ENCODE results near the gene DDX18. TPM values are rescaled to one million over a fixed set of nuclear protein-coding genes. Genes with fewer than 3 reads are reported as not detected.
A peak's percentile ranks its signal among the peaks of the same experiment; 100 is the strongest.

DDX18 gene
- 100 to 1,000 TPM; 139 to 156 TPM for total RNA-seq

GRCh38 chr2:117814417-117815264 is at the start of gene DDX18:
Gene DDX18, plus strand, starts transcription at chr2:117814691. Its CDS starts 87 bp downstream, at chr2:117814778.
- Mint-ChIP-seq H3K9me3 (no peaks in the 10 kb centered on the region), H3K27me3 (no peaks in the 10 kb centered on the region), H3K4me3 (peak within 1 kb of the TSS; percentile 96), H3K36me3 (ENCODE audit: low read depth) (peaks cover 43% of the 10 kb centered on the region), H3K4me1 (ENCODE audit: low read depth) (peaks cover 38% of the 10 kb centered on the region), H3K27ac (peak within 1 kb of the TSS; percentile 96)
- ChIA-PET CTCF (interaction anchor here (0.7 to 3.9 kb wide), 22 partner anchors 11 to 372 kb away, joined by 3 to 45 read pairs (median 4); partner anchors contain the start of gene CCDC93), POLR2A (interaction anchor here (0.6 to 3.7 kb wide), 6 partner anchors 11 to 372 kb away, joined by 3 to 18 read pairs (median 4); partner anchors contain the start of gene CCDC93)
- peak; percentile 94 for ATAC-seq
- DNase-seq, result peak; percentile 98
- intact Hi-C loops (cut with micrococcal nuclease), result loop anchor here (5.0 kb wide), 1 partner anchor 188 kb away; no protein-coding TSS in a partner anchor
- peak; percentile 98 for TF ChIP-seq CTCF (IDR thresholded peaks at IDR 0.05)

- CTCF ChIA-PET, result no interaction called here
- intact Hi-C loops (cut with micrococcal nuclease), result no loop called here
These were observed 43.8 kb upstream of the DDX18 start for GRCh38 chr2:117770730-117771129.

GRCh38 chr2:117771969-117772630 is 42.4 kb upstream of the DDX18 start:
- H3K9me3 Mint-ChIP-seq, result no peaks in the 10 kb centered on the region
- no peaks in the 10 kb centered on the region for H3K36me3 Mint-ChIP-seq (ENCODE audit: low read depth)
- H3K4me1 Mint-ChIP-seq (ENCODE audit: low read depth), result no peaks in the 10 kb centered on the region
- peaks cover 8% of the 10 kb centered on the region for H3K27me3 Mint-ChIP-seq
- POLR2A ChIA-PET, result no interaction called here
- peak; percentile 39 for TF ChIP-seq CTCF (IDR thresholded peaks at IDR 0.05)
- H3K4me3 Mint-ChIP-seq, result no peak overlapping the region
- intact Hi-C loops (cut with micrococcal nuclease), result no loop called here
- CTCF ChIA-PET, result no interaction called here
- H3K27ac Mint-ChIP-seq, result no peak overlapping the region
- DNase-seq (no peak), ATAC-seq (no peak)

More at GRCh38 chr2:117770730-117771129, 43.8 kb upstream of the DDX18 start:
- Mint-ChIP-seq H3K27me3 (peaks cover 8% of the 10 kb centered on the region), H3K36me3 (ENCODE audit: low read depth) (no peaks in the 10 kb centered on the region), H3K9me3 (no peaks in the 10 kb centered on the region), H3K27ac (no peak overlapping the region), H3K4me1 (ENCODE audit: low read depth) (no peaks in the 10 kb centered on the region), H3K4me3 (no peak overlapping the region)
- POLR2A ChIA-PET, result no interaction called here
- no peak for ATAC-seq
- no peak for DNase-seq
- no peak for TF ChIP-seq CTCF (IDR thresholded peaks at IDR 0.05)

- H3K27ac Mint-ChIP-seq, result no peak overlapping the region
- H3K27me3 Mint-ChIP-seq, result peaks cover 10% of the 10 kb centered on the region
- CTCF ChIA-PET, result interaction anchor here (1.2 kb wide), 1 partner anchor 11 kb away, joined by 4 read pairs; no protein-coding TSS in a partner anchor
- no peaks in the 10 kb centered on the region for H3K9me3 Mint-ChIP-seq
- DNase-seq (no peak), ATAC-seq (no peak)
- no peak for TF ChIP-seq CTCF (IDR thresholded peaks at IDR 0.05)
- H3K4me3 Mint-ChIP-seq, result no peak overlapping the region
- no peaks in the 10 kb centered on the region for H3K36me3 Mint-ChIP-seq (ENCODE audit: low read depth)
- POLR2A ChIA-PET, result no interaction called here
- H3K4me1 Mint-ChIP-seq (ENCODE audit: low read depth), result no peaks in the 10 kb centered on the region
- intact Hi-C loops (cut with micrococcal nuclease), result no loop called here
These were observed 39.8 kb upstream of the DDX18 start for GRCh38 chr2:117774716-117775115.
